H7 (cell line): ENCODE data around the gene LHPP. TPM values are rescaled to one million over a fixed set of nuclear protein-coding genes. Genes with fewer than 3 reads are reported as not detected.
A peak's percentile ranks its signal among the peaks of the same experiment; 100 is the strongest.
"Not testable (repeated sequence)": the region's sequence is repeated elsewhere in the genome, so short reads cannot be mapped to it uniquely, and the experiment has no call there.

Experiments
- DNase-seq: peaks from one replicate; pipeline ENCODE4 v3.0.0; 2012
- H3K27me3 ChIP-seq: 2 replicates; pipeline ENCODE4 v1.6.0; 2011; ENCODE audit warnings: mild to moderate bottlenecking, low read length; ENCODE audit not compliant: control insufficient read depth, insufficient read depth
- H3K36me3 ChIP-seq: replicated peaks from 2 replicates; pipeline ENCODE4 v1.5.1; 2011; ENCODE audit warnings: low read length; ENCODE audit not compliant: control insufficient read depth, insufficient read depth
- H3K4me3 ChIP-seq: 2 replicates; pipeline ENCODE4 v1.5.1; 2011; ENCODE audit warnings: low read depth, mild to moderate bottlenecking, control low read depth, low read length, moderate library complexity; ENCODE audit not compliant: insufficient read depth
- total RNA-seq: library from RNA; depleted of rRNA; stranded (reverse); fragments of >200 nt; shearing (Covaris generic); gene quantifications from 2 replicates; pipeline ENCODE4 v1.2.3, GENCODE V29; 2014

Gene LHPP
- total RNA-seq, 1 experiment from 2014 or later, result 26.2 TPM

- H3K27me3 ChIP-seq, result no peaks in the 10 kb centered on the region
- no peak overlapping the region for H3K4me3 ChIP-seq
- DNase-seq, result no peak
- no peaks in the 10 kb centered on the region for H3K36me3 ChIP-seq
Measured at GRCh38 chr10:124605001-124605370, 143.4 kb downstream of the LHPP start.

- no peaks in the 10 kb centered on the region for H3K36me3 ChIP-seq
Measured at GRCh38 chr10:124605481-124605855, 143.8 kb downstream of the LHPP start.

GRCh38 chr10:124605856-124606812 lies 144.5 kb downstream of the LHPP start:
- no peaks in the 10 kb centered on the region for H3K27me3 ChIP-seq
- no peak overlapping the region for H3K4me3 ChIP-seq
- DNase-seq, result peak; percentile 72
- H3K36me3 ChIP-seq, result no peaks in the 10 kb centered on the region

More at GRCh38 chr10:124605481-124605855, 143.8 kb downstream of the LHPP start:
- H3K4me3 ChIP-seq, result no peak overlapping the region
- no peaks in the 10 kb centered on the region for H3K27me3 ChIP-seq
- no peak for DNase-seq

GRCh38 chr10:124606822-124607221 lies 145.2 kb downstream of the LHPP start:
- Histone ChIP-seq H3K27me3 (no peaks in the 10 kb centered on the region), H3K36me3 (no peaks in the 10 kb centered on the region), H3K4me3 (no peak overlapping the region)
- no peak for DNase-seq

- H3K27me3 ChIP-seq, result no peaks in the 10 kb centered on the region
- H3K4me3 ChIP-seq, result no peak overlapping the region
- H3K36me3 ChIP-seq, result no peaks in the 10 kb centered on the region
- DNase-seq, result no peak
Measured at GRCh38 chr10:124607693-124608092, 146.1 kb downstream of the LHPP start.

GRCh38 chr10:124608093-124608721 lies 146.6 kb downstream of the LHPP start:
- Histone ChIP-seq H3K27me3 (no peaks in the 10 kb centered on the region), H3K36me3 (no peaks in the 10 kb centered on the region)

GRCh38 chr10:124609698-124610097 lies 148.1 kb downstream of the LHPP start:
- H3K27me3 ChIP-seq, result no peaks in the 10 kb centered on the region
- no peak overlapping the region for H3K4me3 ChIP-seq
- no peak for DNase-seq
- no peaks in the 10 kb centered on the region for H3K36me3 ChIP-seq

More at GRCh38 chr10:124608093-124608721, 146.6 kb downstream of the LHPP start:
- DNase-seq, result no peak
- no peak overlapping the region for H3K4me3 ChIP-seq

- H3K4me3 ChIP-seq, H3K27me3 ChIP-seq, DNase-seq, H3K36me3 ChIP-seq: not testable (repeated sequence)
Measured at GRCh38 chr10:124610186-124610585, 148.6 kb downstream of the LHPP start.

GRCh38 chr10:124610851-124611250 lies 149.2 kb downstream of the LHPP start:
- H3K4me3 ChIP-seq, H3K27me3 ChIP-seq, DNase-seq, H3K36me3 ChIP-seq: not testable (repeated sequence)

- no peaks in the 10 kb centered on the region for H3K27me3 ChIP-seq
- DNase-seq, result no peak
- no peaks in the 10 kb centered on the region for H3K36me3 ChIP-seq
- H3K4me3 ChIP-seq, result no peak overlapping the region
Measured at GRCh38 chr10:124611738-124612137, 150.1 kb downstream of the LHPP start.

- H3K4me3 ChIP-seq, result no peak overlapping the region
- DNase-seq, result peak; percentile 95
- no peaks in the 10 kb centered on the region for H3K36me3 ChIP-seq
- H3K27me3 ChIP-seq, result no peaks in the 10 kb centered on the region
Measured at GRCh38 chr10:124612611-124613498, 151.2 kb downstream of the LHPP start.

- no peak for DNase-seq
- H3K36me3 ChIP-seq, result no peaks in the 10 kb centered on the region
- H3K27me3 ChIP-seq, result no peaks in the 10 kb centered on the region
- no peak overlapping the region for H3K4me3 ChIP-seq
Measured at GRCh38 chr10:124614003-124614659, 152.5 kb downstream of the LHPP start.

- H3K27me3 ChIP-seq, result no peaks in the 10 kb centered on the region
Measured at GRCh38 chr10:124615259-124615658, 153.6 kb downstream of the LHPP start.

More at GRCh38 chr10:124615259-124615658, 153.6 kb downstream of the LHPP start:
- no peaks in the 10 kb centered on the region for H3K36me3 ChIP-seq
- no peak for DNase-seq
- H3K4me3 ChIP-seq, result no peak overlapping the region
